ENCODE results near the gene CCRL2. TPM values are rescaled to one million over a fixed set of nuclear protein-coding genes. Genes with fewer than 3 reads are reported as not detected.
A peak's percentile ranks its signal among the peaks of the same experiment; 100 is the strongest.

CCRL2 gene
- total and polyA plus RNA-seq, 2 experiments from 2014 or later = not detected

DNA sequence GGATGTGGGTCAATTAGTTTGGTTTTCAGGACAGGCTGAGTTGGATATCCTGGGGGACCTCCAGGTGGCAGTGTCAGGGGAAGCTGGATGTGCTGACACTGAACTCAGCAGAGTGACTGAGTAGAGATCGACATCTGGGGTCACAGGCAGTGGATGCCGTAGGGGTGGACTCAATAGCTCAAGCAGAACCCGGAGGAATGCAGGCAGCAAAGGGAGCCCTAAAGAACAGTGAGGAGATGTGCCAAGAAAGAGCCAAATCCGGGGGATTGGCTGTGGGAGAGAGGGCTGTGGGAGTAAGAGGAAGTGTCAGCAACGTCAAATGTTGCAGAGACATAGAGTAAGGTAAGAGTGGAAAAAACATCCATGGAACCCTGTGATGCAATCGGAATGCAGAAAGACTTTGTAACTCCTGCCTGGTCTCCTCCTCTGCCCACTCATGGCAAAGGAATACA lies 11.8 kb upstream of the CCRL2 start:
- Histone ChIP-seq H3F3A (ENCODE audit: insufficient read depth) (peaks cover 11% of the 10 kb centered on the region; the same call in 1 of the 2 replicates), H3K9me3 (ENCODE audit: low read depth) (no peaks in the 10 kb centered on the region), H2AFZ (no peak overlapping the region), H3K9me2 (ENCODE audit: insufficient read depth) (no peaks in the 10 kb centered on the region), H3K4me2 (ENCODE audit: unreplicated experiment) (no peak overlapping the region), H3K79me2 (ENCODE audit: insufficient read depth) (no peaks in the 10 kb centered on the region), H4K20me1 (ENCODE audit: insufficient read depth) (no peaks in the 10 kb centered on the region), H3K36me3 (ENCODE audit: low read depth) (no peaks in the 10 kb centered on the region), H3K4me1 (ENCODE audit: insufficient read depth) (peaks cover 13% of the 10 kb centered on the region), H3K27ac (no peak overlapping the region), H3K27me3 (replicated peaks; ENCODE audit: insufficient read depth) (peaks cover 25% of the 10 kb centered on the region), H3K4me3 (no peak overlapping the region), H3K9ac (no peak overlapping the region)
- in situ Hi-C loops (cut with MboI) = no loop called here
- peak; percentile 45 for DNase-seq
- TF ChIP-seq EZH2 (IDR thresholded peaks at IDR 0.05; ENCODE audit: insufficient read depth, poor library complexity, severe bottlenecking) = no peak
- no peak for TF ChIP-seq EZH2phosphoT487 (IDR thresholded peaks at IDR 0.05; ENCODE audit: insufficient read depth, low read depth)
- 69 to 72% methylated on average over 6 of the region's 6 CpGs for WGBS, 2 experiments (ENCODE audit: low coverage in 1 of 2, low lambda C conversion rate in 2 of 2, missing lambda C conversion rate in 2 of 2)

DNA sequence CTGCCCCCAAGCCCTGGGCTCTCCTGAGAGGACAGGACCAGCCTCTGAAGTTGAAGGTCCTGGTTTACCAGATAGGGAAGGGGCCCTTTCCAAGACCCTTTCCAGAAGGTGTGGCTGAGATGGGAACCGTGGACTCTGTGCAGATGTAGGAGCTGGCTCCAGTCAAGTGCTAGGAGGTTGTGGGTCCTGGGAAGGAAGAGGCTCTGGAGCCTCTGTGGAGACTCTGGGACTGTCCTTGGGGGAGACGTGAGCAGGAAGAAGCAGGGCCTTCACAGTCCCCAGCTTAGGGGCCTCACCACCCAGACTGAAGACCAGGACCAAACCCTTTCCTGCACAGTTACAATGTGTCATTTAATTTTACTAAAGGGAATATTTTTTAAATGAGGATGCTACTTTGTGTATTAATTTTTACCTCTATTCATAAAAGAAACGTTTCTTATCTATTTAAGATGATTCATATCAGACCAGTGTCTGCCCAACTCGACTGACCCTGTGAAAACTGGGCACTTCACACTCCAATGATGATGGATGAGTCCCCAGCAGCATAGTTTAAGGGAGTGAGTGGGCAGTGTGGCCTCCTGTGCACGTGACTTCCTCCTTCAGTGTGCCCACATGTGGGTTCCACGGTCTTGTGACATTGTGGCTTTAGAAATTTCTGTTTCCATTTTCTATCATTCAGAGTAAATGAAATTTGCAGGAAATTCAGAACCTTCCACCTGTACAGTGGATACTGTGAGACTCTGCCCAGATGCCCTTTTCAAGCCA lies 11.1 kb upstream of the CCRL2 start:
- Histone ChIP-seq H4K20me1 (ENCODE audit: insufficient read depth) (no peaks in the 10 kb centered on the region), H3K4me2 (ENCODE audit: unreplicated experiment) (no peak overlapping the region), H3K79me2 (ENCODE audit: insufficient read depth) (no peaks in the 10 kb centered on the region), H3F3A (ENCODE audit: insufficient read depth) (peaks cover 17% of the 10 kb centered on the region; the same call in 1 of the 2 replicates), H3K9me3 (ENCODE audit: low read depth) (no peaks in the 10 kb centered on the region), H3K9me2 (ENCODE audit: insufficient read depth) (no peaks in the 10 kb centered on the region), H3K27me3 (replicated peaks; ENCODE audit: insufficient read depth) (peaks cover 24% of the 10 kb centered on the region), H3K9ac (no peak overlapping the region), H2AFZ (no peak overlapping the region), H3K27ac (no peak overlapping the region), H3K4me3 (no peak overlapping the region), H3K4me1 (ENCODE audit: insufficient read depth) (peaks cover 14% of the 10 kb centered on the region), H3K36me3 (ENCODE audit: low read depth) (no peaks in the 10 kb centered on the region)
- in situ Hi-C loops (cut with MboI) = no loop called here
- WGBS, 2 experiments (ENCODE audit: low coverage in 1 of 2, low lambda C conversion rate in 2 of 2, missing lambda C conversion rate in 2 of 2) = 42 to 43% methylated on average over 6 of the region's 6 CpGs
- TF ChIP-seq EZH2 (IDR thresholded peaks at IDR 0.05; ENCODE audit: insufficient read depth, poor library complexity, severe bottlenecking) (no peak), EZH2phosphoT487 (IDR thresholded peaks at IDR 0.05; ENCODE audit: insufficient read depth, low read depth) (no peak)
- DNase-seq = no peak

DNA sequence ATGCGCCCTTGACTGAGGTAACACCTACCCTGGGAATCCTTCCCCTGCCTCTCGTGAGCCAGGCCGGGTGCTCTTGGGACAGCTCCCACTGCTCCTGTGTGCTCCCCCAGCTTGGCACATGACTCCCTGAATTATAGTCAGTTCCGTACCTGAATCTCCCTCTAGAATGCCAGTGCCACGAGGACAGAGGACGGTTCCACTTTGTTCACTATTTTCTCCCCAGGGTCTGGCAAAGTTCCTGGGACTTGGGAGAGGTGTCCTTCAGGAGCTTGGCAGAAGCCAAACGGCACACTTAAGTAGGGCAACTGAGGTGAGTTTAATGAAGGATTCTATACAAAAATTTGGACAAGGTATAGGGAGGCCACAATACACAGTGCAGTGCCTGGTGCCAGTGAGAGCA lies 9.9 kb upstream of the CCRL2 start:
- Histone ChIP-seq H3K4me3 (no peak overlapping the region), H3K9ac (no peak overlapping the region), H3K27me3 (replicated peaks; ENCODE audit: insufficient read depth) (peaks cover 30% of the 10 kb centered on the region), H4K20me1 (ENCODE audit: insufficient read depth) (no peaks in the 10 kb centered on the region), H3F3A (ENCODE audit: insufficient read depth) (peaks cover 17% of the 10 kb centered on the region; the same call in 1 of the 2 replicates), H2AFZ (no peak overlapping the region), H3K4me1 (ENCODE audit: insufficient read depth) (peaks cover 14% of the 10 kb centered on the region), H3K4me2 (ENCODE audit: unreplicated experiment) (no peak overlapping the region), H3K27ac (no peak overlapping the region), H3K79me2 (ENCODE audit: insufficient read depth) (no peaks in the 10 kb centered on the region), H3K9me2 (ENCODE audit: insufficient read depth) (no peaks in the 10 kb centered on the region), H3K36me3 (ENCODE audit: low read depth) (no peaks in the 10 kb centered on the region), H3K9me3 (ENCODE audit: low read depth) (no peaks in the 10 kb centered on the region)
- DNase-seq = no peak
- 83 to 86% methylated on average over 7 of the region's 7 CpGs for WGBS, 2 experiments (ENCODE audit: low coverage in 1 of 2, low lambda C conversion rate in 2 of 2, missing lambda C conversion rate in 2 of 2)
- TF ChIP-seq EZH2phosphoT487 (IDR thresholded peaks at IDR 0.05; ENCODE audit: insufficient read depth, low read depth) (no peak), EZH2 (IDR thresholded peaks at IDR 0.05; ENCODE audit: insufficient read depth, poor library complexity, severe bottlenecking) (no peak)
- in situ Hi-C loops (cut with MboI) = no loop called here

DNA sequence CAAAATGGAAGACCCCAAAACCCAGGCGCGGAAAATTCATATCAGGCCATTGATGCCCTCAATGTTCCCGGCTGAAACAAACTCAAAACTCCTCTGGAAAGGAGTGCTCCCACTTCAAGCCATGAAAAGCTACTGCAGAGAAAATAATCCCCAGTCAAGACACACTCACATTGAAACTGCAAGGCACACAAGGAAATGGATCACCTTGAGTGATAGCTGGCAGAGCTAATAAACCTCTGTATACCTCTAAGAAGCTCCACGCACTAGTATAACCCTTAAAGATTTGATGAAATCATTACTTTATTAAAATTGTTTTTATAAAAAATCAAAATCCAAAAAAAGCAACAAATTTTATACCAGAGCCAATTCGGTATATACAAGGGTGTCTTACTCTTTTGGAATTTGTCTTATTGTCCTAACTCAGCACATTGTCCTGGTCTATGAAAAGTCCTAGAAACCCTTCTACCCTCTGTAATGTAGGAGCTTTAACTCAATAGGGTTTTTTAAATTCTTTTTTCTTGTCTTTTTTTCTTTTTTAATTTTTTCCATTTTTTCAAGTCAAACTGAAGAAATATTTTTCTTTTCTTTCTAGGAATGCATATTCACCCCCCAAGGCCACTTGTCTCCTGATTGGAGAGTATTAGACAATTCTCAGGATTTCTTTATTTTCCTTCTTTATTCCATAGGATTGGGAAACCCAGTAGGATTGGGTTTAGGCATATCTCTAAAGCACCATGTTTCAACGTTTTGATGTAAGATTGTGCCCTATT lies 8.7 kb upstream of the CCRL2 start:
- Histone ChIP-seq H4K20me1 (ENCODE audit: insufficient read depth) (no peaks in the 10 kb centered on the region), H3F3A (ENCODE audit: insufficient read depth) (peaks cover 17% of the 10 kb centered on the region; the same call in 1 of the 2 replicates), H3K4me3 (no peak overlapping the region), H3K9ac (no peak overlapping the region), H3K9me3 (ENCODE audit: low read depth) (no peaks in the 10 kb centered on the region), H3K4me1 (ENCODE audit: insufficient read depth) (peaks cover 14% of the 10 kb centered on the region), H3K79me2 (ENCODE audit: insufficient read depth) (no peaks in the 10 kb centered on the region), H3K27ac (no peak overlapping the region), H3K36me3 (ENCODE audit: low read depth) (no peaks in the 10 kb centered on the region), H3K4me2 (ENCODE audit: unreplicated experiment) (no peak overlapping the region), H2AFZ (no peak overlapping the region), H3K27me3 (replicated peaks; ENCODE audit: insufficient read depth) (peaks cover 36% of the 10 kb centered on the region), H3K9me2 (ENCODE audit: insufficient read depth) (no peaks in the 10 kb centered on the region)
- TF ChIP-seq EZH2phosphoT487 (IDR thresholded peaks at IDR 0.05; ENCODE audit: insufficient read depth, low read depth) = no peak
- in situ Hi-C loops (cut with MboI) = no loop called here
- WGBS, 2 experiments (ENCODE audit: low coverage in 1 of 2, low lambda C conversion rate in 2 of 2, missing lambda C conversion rate in 2 of 2) = 85% methylated on average over 6 of the region's 6 CpGs
- no peak for DNase-seq
